NCI-H1417 (cell line): Measurements from ENCODE around the gene WDR88.
A peak's percentile ranks its signal among the peaks of the same experiment; 100 is the strongest.
"Not testable (repeated sequence)": the region's sequence is repeated elsewhere in the genome, so short reads cannot be mapped to it uniquely, and the experiment has no call there.

Source experiments
- DNase-seq, 3 experiments: peaks; one replicate each; lab custom pipeline; 2025; lab: John Stamatoyannopoulos, UW

Gene WDR88

GRCh38 chr19:33126712-33127111, 5.2 kb upstream of the WDR88 start:
- not testable (repeated sequence) for DNase-seq

- no peak for DNase-seq
Observed at GRCh38 chr19:33129901-33130300, 2.0 kb upstream of the WDR88 start.

- DNase-seq: no peak
Observed at GRCh38 chr19:33130433-33130832, 1.5 kb upstream of the WDR88 start.

GRCh38 chr19:33132425-33132824, 511 bp downstream of the WDR88 start:
- DNase-seq: no peak

GRCh38 chr19:33133438-33134031, 1.6 kb downstream of the WDR88 start:
- peak in 1 of 3 experiments; percentile 31 for DNase-seq

- peak in 2 of 3 experiments; percentile 1 to 6 for DNase-seq
Observed at GRCh38 chr19:33134571-33135041, 2.7 kb downstream of the WDR88 start.

- no peak for DNase-seq
Observed at GRCh38 chr19:33139165-33139564, 7.3 kb downstream of the WDR88 start.

GRCh38 chr19:33143897-33144405, 12.0 kb downstream of the WDR88 start:
- DNase-seq: peak; percentile 45 to 64 (median 60)

- no peak for DNase-seq
Observed at GRCh38 chr19:33146209-33146608, 14.3 kb downstream of the WDR88 start.

GRCh38 chr19:33147538-33147937, 15.6 kb downstream of the WDR88 start:
- DNase-seq: no peak

GRCh38 chr19:33150852-33151518, 19.1 kb downstream of the WDR88 start:
- no peak for DNase-seq

- DNase-seq: no peak
Observed at GRCh38 chr19:33152176-33152575, 20.3 kb downstream of the WDR88 start.

GRCh38 chr19:33152625-33153024, 20.7 kb downstream of the WDR88 start:
- DNase-seq: not testable (repeated sequence)

GRCh38 chr19:33154313-33154712, 22.4 kb downstream of the WDR88 start:
- not testable (repeated sequence) for DNase-seq

- no peak for DNase-seq
Observed at GRCh38 chr19:33156334-33156733, 24.4 kb downstream of the WDR88 start.

- DNase-seq: no peak
Observed at GRCh38 chr19:33157906-33158305, 26.0 kb downstream of the WDR88 start.

GRCh38 chr19:33158365-33158764, 26.5 kb downstream of the WDR88 start:
- no peak for DNase-seq

- DNase-seq: no peak
Observed at GRCh38 chr19:33159149-33159548, 27.2 kb downstream of the WDR88 start.

- DNase-seq: no peak
Observed at GRCh38 chr19:33159893-33160292, 28.0 kb downstream of the WDR88 start.

- DNase-seq: no peak
Observed at GRCh38 chr19:33161201-33161600, 29.3 kb downstream of the WDR88 start.

GRCh38 chr19:33163481-33163880, 31.6 kb downstream of the WDR88 start:
- no peak for DNase-seq

GRCh38 chr19:33166037-33166436, 34.1 kb downstream of the WDR88 start:
- not testable (repeated sequence) for DNase-seq

GRCh38 chr19:33167438-33167837, 35.5 kb downstream of the WDR88 start:
- no peak for DNase-seq
